A549 (cell line): ENCODE measurements around the gene PRMT3.

ENCODE experiments used
- CEBPB ChIP-seq, 2 experiments: fragments of >200 bp in 1 of 2; sonication (Bioruptor Twin) in 1 of 2; formaldehyde crosslinking in 1 of 2; IDR thresholded peaks; 2 replicates each; pipeline ENCODE4 v1.6.1; 2012 to 2016
- HOXA7 ChIP-seq: fragments of 250-450 bp; sonication (Bioruptor Pico); IDR thresholded peaks from 2 replicates; pipeline ENCODE4 v1.5.0; 2020; ENCODE audit warnings: mild to moderate bottlenecking, moderate library complexity
- JUN ChIP-seq, 2 experiments: fragments of >200 bp; sonication (Bioruptor Twin); formaldehyde crosslinking; IDR thresholded peaks; 2 replicates in 1 of 2; 3 replicates in 1 of 2; pipeline ENCODE4 v1.6.1; 2016 to 2017
- KDM5A ChIP-seq: fragments of 200-600 bp; sonication (generic); IDR thresholded peaks from 2 replicates; pipeline ENCODE4 v1.6.1; 2016; ENCODE audit warnings: antibody characterized with exemption, mild to moderate bottlenecking
- MYC ChIP-seq: IDR thresholded peaks from 2 replicates; pipeline ENCODE4 v1.6.1; 2012; ENCODE audit warnings: mild to moderate bottlenecking, inconsistent platforms, low read length, improper control_type of control experiment, borderline replicate concordance
- POLR2A ChIP-seq: IDR thresholded peaks from 2 replicates; pipeline ENCODE4 v1.6.1; 2012; ENCODE audit warnings: mild to moderate bottlenecking, low read length
- RAD21 ChIP-seq, 2 experiments: fragments of >200 bp in 1 of 2; sonication (Bioruptor Twin) in 1 of 2; formaldehyde crosslinking in 1 of 2; IDR thresholded peaks in 1 of 2; conservative IDR thresholded peaks in 1 of 2; 2 replicates in 1 of 2; 3 replicates in 1 of 2; pipeline ENCODE4 v1.6.1; 2012 to 2018; ENCODE audit warnings: inconsistent platforms in 1 of 2
- RFX5 ChIP-seq: fragments of 450-650 bp; IDR thresholded peaks from 2 replicates; pipeline ENCODE4 v1.7.1; 2014; ENCODE audit warnings: antibody characterized with exemption, mild to moderate bottlenecking, moderate library complexity
- ZFP36 ChIP-seq: fragments of 450-650 bp; IDR thresholded peaks from 2 replicates; pipeline ENCODE4 v1.6.1; 2014; ENCODE audit warnings: borderline replicate concordance; ENCODE audit not compliant: partially characterized antibody
- TF ChIP-seq, protein P1 (sequence below): fragments of >200 bp; sonication (Bioruptor Twin); formaldehyde crosslinking; IDR thresholded peaks from 3 replicates; pipeline ENCODE4 v1.5.1; 2016
- TF ChIP-seq, protein P2 (sequence below): IDR thresholded peaks from 2 replicates; pipeline ENCODE4 v1.6.1; 2012
- TF ChIP-seq, protein P3 (sequence below): fragments of 450-650 bp; IDR thresholded peaks from 2 replicates; pipeline ENCODE4 v1.6.1; 2014; ENCODE audit warnings: antibody characterized with exemption
- TF ChIP-seq, protein P4 (sequence below): fragments of 200-600 bp; sonication (generic); IDR thresholded peaks from 2 replicates; pipeline ENCODE4 v1.6.1; 2016; ENCODE audit warnings: antibody characterized with exemption, mild to moderate bottlenecking, moderate library complexity
- TF ChIP-seq, protein P5 (sequence below): fragments of >200 bp; sonication (Bioruptor Twin); formaldehyde crosslinking; IDR thresholded peaks from 3 replicates; pipeline ENCODE4 v1.6.1; 2016

DNA sequence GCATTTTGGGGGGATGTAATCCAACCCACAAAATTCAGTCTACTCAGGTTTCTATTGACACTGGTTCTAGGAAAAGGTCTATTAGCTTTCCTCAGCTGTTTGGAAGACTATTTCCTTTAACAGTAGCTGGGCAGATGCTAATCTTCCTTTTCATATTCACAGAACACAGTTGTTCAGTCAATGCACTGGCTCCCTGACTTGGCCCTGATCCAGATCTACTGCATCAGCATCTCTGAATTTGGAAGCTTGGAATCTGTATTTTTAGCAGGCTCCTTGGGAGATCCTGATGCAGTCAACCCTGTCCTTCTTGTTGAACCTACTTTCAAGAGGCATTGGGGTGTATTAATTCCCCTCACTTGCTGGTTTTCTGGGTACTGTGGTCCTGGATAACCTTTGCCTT is 17.7 kb upstream of the PRMT3 start:
- TF ChIP-seq, protein P1, sequence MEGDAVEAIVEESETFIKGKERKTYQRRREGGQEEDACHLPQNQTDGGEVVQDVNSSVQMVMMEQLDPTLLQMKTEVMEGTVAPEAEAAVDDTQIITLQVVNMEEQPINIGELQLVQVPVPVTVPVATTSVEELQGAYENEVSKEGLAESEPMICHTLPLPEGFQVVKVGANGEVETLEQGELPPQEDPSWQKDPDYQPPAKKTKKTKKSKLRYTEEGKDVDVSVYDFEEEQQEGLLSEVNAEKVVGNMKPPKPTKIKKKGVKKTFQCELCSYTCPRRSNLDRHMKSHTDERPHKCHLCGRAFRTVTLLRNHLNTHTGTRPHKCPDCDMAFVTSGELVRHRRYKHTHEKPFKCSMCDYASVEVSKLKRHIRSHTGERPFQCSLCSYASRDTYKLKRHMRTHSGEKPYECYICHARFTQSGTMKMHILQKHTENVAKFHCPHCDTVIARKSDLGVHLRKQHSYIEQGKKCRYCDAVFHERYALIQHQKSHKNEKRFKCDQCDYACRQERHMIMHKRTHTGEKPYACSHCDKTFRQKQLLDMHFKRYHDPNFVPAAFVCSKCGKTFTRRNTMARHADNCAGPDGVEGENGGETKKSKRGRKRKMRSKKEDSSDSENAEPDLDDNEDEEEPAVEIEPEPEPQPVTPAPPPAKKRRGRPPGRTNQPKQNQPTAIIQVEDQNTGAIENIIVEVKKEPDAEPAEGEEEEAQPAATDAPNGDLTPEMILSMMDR: no peak
- TF ChIP-seq MYC (no peak), KDM5A (no peak), POLR2A (no peak), RAD21 (conservative IDR thresholded peaks at IDR 0.05 in 1 of 2, IDR thresholded peaks at IDR 0.05 in 1 of 2) (no peak), HOXA7 (CRISPR knock-in tag) (no peak), RFX5 (no peak), JUN (IDR thresholded peaks at IDR 0.05) (no peak), ZFP36 (no peak), CEBPB (IDR thresholded peaks at IDR 0.05) (no peak)
- TF ChIP-seq, protein P2, sequence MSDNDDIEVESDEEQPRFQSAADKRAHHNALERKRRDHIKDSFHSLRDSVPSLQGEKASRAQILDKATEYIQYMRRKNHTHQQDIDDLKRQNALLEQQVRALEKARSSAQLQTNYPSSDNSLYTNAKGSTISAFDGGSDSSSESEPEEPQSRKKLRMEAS: no peak
- TF ChIP-seq, protein P3, sequence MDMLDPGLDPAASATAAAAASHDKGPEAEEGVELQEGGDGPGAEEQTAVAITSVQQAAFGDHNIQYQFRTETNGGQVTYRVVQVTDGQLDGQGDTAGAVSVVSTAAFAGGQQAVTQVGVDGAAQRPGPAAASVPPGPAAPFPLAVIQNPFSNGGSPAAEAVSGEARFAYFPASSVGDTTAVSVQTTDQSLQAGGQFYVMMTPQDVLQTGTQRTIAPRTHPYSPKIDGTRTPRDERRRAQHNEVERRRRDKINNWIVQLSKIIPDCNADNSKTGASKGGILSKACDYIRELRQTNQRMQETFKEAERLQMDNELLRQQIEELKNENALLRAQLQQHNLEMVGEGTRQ: no peak
- TF ChIP-seq, protein P4, sequence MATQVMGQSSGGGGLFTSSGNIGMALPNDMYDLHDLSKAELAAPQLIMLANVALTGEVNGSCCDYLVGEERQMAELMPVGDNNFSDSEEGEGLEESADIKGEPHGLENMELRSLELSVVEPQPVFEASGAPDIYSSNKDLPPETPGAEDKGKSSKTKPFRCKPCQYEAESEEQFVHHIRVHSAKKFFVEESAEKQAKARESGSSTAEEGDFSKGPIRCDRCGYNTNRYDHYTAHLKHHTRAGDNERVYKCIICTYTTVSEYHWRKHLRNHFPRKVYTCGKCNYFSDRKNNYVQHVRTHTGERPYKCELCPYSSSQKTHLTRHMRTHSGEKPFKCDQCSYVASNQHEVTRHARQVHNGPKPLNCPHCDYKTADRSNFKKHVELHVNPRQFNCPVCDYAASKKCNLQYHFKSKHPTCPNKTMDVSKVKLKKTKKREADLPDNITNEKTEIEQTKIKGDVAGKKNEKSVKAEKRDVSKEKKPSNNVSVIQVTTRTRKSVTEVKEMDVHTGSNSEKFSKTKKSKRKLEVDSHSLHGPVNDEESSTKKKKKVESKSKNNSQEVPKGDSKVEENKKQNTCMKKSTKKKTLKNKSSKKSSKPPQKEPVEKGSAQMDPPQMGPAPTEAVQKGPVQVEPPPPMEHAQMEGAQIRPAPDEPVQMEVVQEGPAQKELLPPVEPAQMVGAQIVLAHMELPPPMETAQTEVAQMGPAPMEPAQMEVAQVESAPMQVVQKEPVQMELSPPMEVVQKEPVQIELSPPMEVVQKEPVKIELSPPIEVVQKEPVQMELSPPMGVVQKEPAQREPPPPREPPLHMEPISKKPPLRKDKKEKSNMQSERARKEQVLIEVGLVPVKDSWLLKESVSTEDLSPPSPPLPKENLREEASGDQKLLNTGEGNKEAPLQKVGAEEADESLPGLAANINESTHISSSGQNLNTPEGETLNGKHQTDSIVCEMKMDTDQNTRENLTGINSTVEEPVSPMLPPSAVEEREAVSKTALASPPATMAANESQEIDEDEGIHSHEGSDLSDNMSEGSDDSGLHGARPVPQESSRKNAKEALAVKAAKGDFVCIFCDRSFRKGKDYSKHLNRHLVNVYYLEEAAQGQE: no peak
- TF ChIP-seq, protein P5, sequence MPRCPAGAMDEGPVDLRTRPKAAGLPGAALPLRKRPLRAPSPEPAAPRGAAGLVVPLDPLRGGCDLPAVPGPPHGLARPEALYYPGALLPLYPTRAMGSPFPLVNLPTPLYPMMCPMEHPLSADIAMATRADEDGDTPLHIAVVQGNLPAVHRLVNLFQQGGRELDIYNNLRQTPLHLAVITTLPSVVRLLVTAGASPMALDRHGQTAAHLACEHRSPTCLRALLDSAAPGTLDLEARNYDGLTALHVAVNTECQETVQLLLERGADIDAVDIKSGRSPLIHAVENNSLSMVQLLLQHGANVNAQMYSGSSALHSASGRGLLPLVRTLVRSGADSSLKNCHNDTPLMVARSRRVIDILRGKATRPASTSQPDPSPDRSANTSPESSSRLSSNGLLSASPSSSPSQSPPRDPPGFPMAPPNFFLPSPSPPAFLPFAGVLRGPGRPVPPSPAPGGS: no peak
